Karpas-422 (cell line): ENCODE measurements around the gene ZC3H10. TPM values are rescaled to one million over a fixed set of nuclear protein-coding genes. Genes with fewer than 3 reads are reported as not detected.
A peak's percentile ranks its signal among the peaks of the same experiment; 100 is the strongest.

Experiments
- DNase-seq: peaks from one replicate; pipeline ENCODE4 v3.0.0-alpha.2; 2015
- H2AFZ ChIP-seq: fragments of 200-600 bp; sonication (generic); 2 replicates; pipeline ENCODE4 v1.6.1; 2014; ENCODE audit warnings: antibody characterized with exemption, low read length, mixed read lengths
- H3K27ac ChIP-seq: fragments of 200-600 bp; sonication (generic); 2 replicates; pipeline ENCODE4 v1.5.1; 2014; ENCODE audit warnings: mild to moderate bottlenecking, low read length, moderate library complexity
- H3K27me3 ChIP-seq: fragments of 200-600 bp; sonication (generic); 2 replicates; pipeline ENCODE4 v1.6.1; 2014; ENCODE audit warnings: low read length, mixed read lengths
- H3K36me3 ChIP-seq: fragments of 200-600 bp; sonication (generic); 2 replicates; pipeline ENCODE4 v1.6.1; 2014; ENCODE audit warnings: low read length, mixed read lengths; ENCODE audit not compliant: insufficient read depth
- H3K4me1 ChIP-seq: fragments of 200-600 bp; sonication (generic); 2 replicates; pipeline ENCODE4 v1.6.1; 2014; ENCODE audit warnings: mild to moderate bottlenecking, low read length, mixed read lengths
- H3K4me2 ChIP-seq: fragments of 200-600 bp; sonication (generic); 2 replicates; pipeline ENCODE4 v1.6.1; 2014; ENCODE audit warnings: low read length, low read depth, mild to moderate bottlenecking; ENCODE audit not compliant: poor library complexity, severe bottlenecking
- H3K4me3 ChIP-seq: fragments of 200-600 bp; sonication (generic); 2 replicates; pipeline ENCODE4 v1.5.1; 2014; ENCODE audit warnings: mild to moderate bottlenecking, antibody characterized with exemption, low read length, mixed read lengths
- H3K79me2 ChIP-seq: fragments of 200-600 bp; sonication (generic); 2 replicates; pipeline ENCODE4 v1.6.1; 2014; ENCODE audit warnings: mild to moderate bottlenecking, low read length, mixed read lengths
- H3K9ac ChIP-seq: fragments of 200-600 bp; sonication (generic); 2 replicates; pipeline ENCODE4 v1.6.0; 2014; ENCODE audit warnings: low read length
- H3K9me2 ChIP-seq: fragments of 200-600 bp; sonication (generic), shearing (Covaris generic); replicated peaks from 2 replicates; pipeline ENCODE4 v1.6.0; 2014; ENCODE audit warnings: mild to moderate bottlenecking, low read length, moderate library complexity; ENCODE audit not compliant: insufficient read depth
- H3K9me3 ChIP-seq: fragments of 300-700, 200-600 bp; sonication (generic); 2 replicates; pipeline ENCODE4 v1.6.1; 2014; ENCODE audit warnings: low read length, mixed read lengths
- H4K20me1 ChIP-seq: fragments of 200-600 bp; sonication (generic); 2 replicates; pipeline ENCODE4 v1.6.1; 2014; ENCODE audit warnings: mild to moderate bottlenecking, antibody characterized with exemption, low read length, low read depth; ENCODE audit not compliant: insufficient read depth
- total RNA-seq: library from RNA; depleted of rRNA; stranded (reverse); fragments of >200 nt; shearing (Covaris generic); gene quantifications from 2 replicates; pipeline ENCODE4 v1.2.3, GENCODE V29; 2014; ENCODE audit warnings: low replicate concordance

The ZC3H10 gene
- total RNA-seq, 1 experiment from 2014 or later = 13.4 TPM

GRCh38 chr12:56080556-56081138 is 37.4 kb upstream of the ZC3H10 start:
- Histone ChIP-seq H3K27me3 (no peaks in the 10 kb centered on the region), H3K9me3 (no peaks in the 10 kb centered on the region), H3K79me2 (no peaks in the 10 kb centered on the region), H3K27ac (no peak overlapping the region), H3K4me2 (peak overlapping the region; percentile 77), H4K20me1 (no peaks in the 10 kb centered on the region), H3K9me2 (no peaks in the 10 kb centered on the region), H3K4me3 (no peak overlapping the region; the same call in 1 of the 2 replicates), H2AFZ (no peak overlapping the region), H3K36me3 (no peaks in the 10 kb centered on the region), H3K9ac (no peak overlapping the region), H3K4me1 (peaks cover 15% of the 10 kb centered on the region)
- DNase-seq = peak; percentile 42

- Histone ChIP-seq H3K9me2 (no peaks in the 10 kb centered on the region), H3K27me3 (no peaks in the 10 kb centered on the region), H4K20me1 (no peaks in the 10 kb centered on the region), H3K9ac (no peak overlapping the region), H3K4me3 (no peak overlapping the region), H3K27ac (no peak overlapping the region), H3K4me2 (no peak overlapping the region), H3K79me2 (no peaks in the 10 kb centered on the region), H3K4me1 (peaks cover 15% of the 10 kb centered on the region), H3K36me3 (no peaks in the 10 kb centered on the region), H2AFZ (no peak overlapping the region), H3K9me3 (no peaks in the 10 kb centered on the region)
- peak; percentile 33 for DNase-seq
These were observed 36.4 kb upstream of the ZC3H10 start for GRCh38 chr12:56081393-56082347.

GRCh38 chr12:56082382-56082781 is 35.7 kb upstream of the ZC3H10 start:
- H3K4me3 ChIP-seq = no peak overlapping the region
- no peak overlapping the region for H2AFZ ChIP-seq
- H4K20me1 ChIP-seq = no peaks in the 10 kb centered on the region
- H3K9me3 ChIP-seq = no peaks in the 10 kb centered on the region
- DNase-seq = no peak
- H3K27me3 ChIP-seq = no peaks in the 10 kb centered on the region
- H3K9me2 ChIP-seq = no peaks in the 10 kb centered on the region
- H3K4me1 ChIP-seq = peaks cover 15% of the 10 kb centered on the region
- H3K36me3 ChIP-seq = no peaks in the 10 kb centered on the region
- no peaks in the 10 kb centered on the region for H3K79me2 ChIP-seq
- H3K27ac ChIP-seq = no peak overlapping the region
- no peak overlapping the region for H3K4me2 ChIP-seq
- H3K9ac ChIP-seq = no peak overlapping the region

GRCh38 chr12:56082967-56083366 is 35.1 kb upstream of the ZC3H10 start:
- no peak for DNase-seq
- H3K9me3 ChIP-seq = no peaks in the 10 kb centered on the region
- no peak overlapping the region for H3K4me2 ChIP-seq
- H3K9ac ChIP-seq = no peak overlapping the region
- no peak overlapping the region for H2AFZ ChIP-seq
- no peaks in the 10 kb centered on the region for H3K9me2 ChIP-seq
- H3K4me3 ChIP-seq = no peak overlapping the region
- no peaks in the 10 kb centered on the region for H3K79me2 ChIP-seq
- no peaks in the 10 kb centered on the region for H3K36me3 ChIP-seq
- no peak overlapping the region for H3K27ac ChIP-seq
- H3K27me3 ChIP-seq = no peaks in the 10 kb centered on the region
- H4K20me1 ChIP-seq = no peaks in the 10 kb centered on the region
- peaks cover 15% of the 10 kb centered on the region for H3K4me1 ChIP-seq

- no peak overlapping the region for H3K4me2 ChIP-seq
- no peaks in the 10 kb centered on the region for H4K20me1 ChIP-seq
- H3K27ac ChIP-seq = no peak overlapping the region
- no peak overlapping the region for H2AFZ ChIP-seq
- no peaks in the 10 kb centered on the region for H3K9me3 ChIP-seq
- H3K79me2 ChIP-seq = no peaks in the 10 kb centered on the region
- H3K9me2 ChIP-seq = no peaks in the 10 kb centered on the region
- no peaks in the 10 kb centered on the region for H3K27me3 ChIP-seq
- peak; percentile 65 for DNase-seq
- no peaks in the 10 kb centered on the region for H3K36me3 ChIP-seq
- no peak overlapping the region for H3K4me3 ChIP-seq
- peaks cover 4% of the 10 kb centered on the region for H3K4me1 ChIP-seq
- no peak overlapping the region for H3K9ac ChIP-seq
These were observed 33.0 kb upstream of the ZC3H10 start for GRCh38 chr12:56084958-56085543.

GRCh38 chr12:56086096-56086495 is 32.0 kb upstream of the ZC3H10 start:
- Histone ChIP-seq H3K4me2 (no peak overlapping the region), H3K27ac (no peak overlapping the region), H3K4me1 (no peaks in the 10 kb centered on the region), H3K4me3 (no peak overlapping the region), H3K36me3 (no peaks in the 10 kb centered on the region), H3K27me3 (no peaks in the 10 kb centered on the region), H3K9me3 (no peaks in the 10 kb centered on the region), H4K20me1 (no peaks in the 10 kb centered on the region), H3K79me2 (no peaks in the 10 kb centered on the region), H2AFZ (no peak overlapping the region), H3K9ac (no peak overlapping the region), H3K9me2 (no peaks in the 10 kb centered on the region)
- DNase-seq = peak; percentile 46

GRCh38 chr12:56086608-56087007 is 31.5 kb upstream of the ZC3H10 start:
- Histone ChIP-seq H3K9me3 (no peaks in the 10 kb centered on the region), H3K9me2 (no peaks in the 10 kb centered on the region), H2AFZ (no peak overlapping the region), H3K4me2 (no peak overlapping the region), H3K9ac (no peak overlapping the region), H3K27me3 (no peaks in the 10 kb centered on the region), H3K36me3 (no peaks in the 10 kb centered on the region), H3K79me2 (no peaks in the 10 kb centered on the region), H3K4me3 (no peak overlapping the region), H4K20me1 (no peaks in the 10 kb centered on the region), H3K4me1 (no peaks in the 10 kb centered on the region), H3K27ac (no peak overlapping the region)
- DNase-seq = peak; percentile 27

- H3K4me1 ChIP-seq = no peaks in the 10 kb centered on the region
- no peak for DNase-seq
- no peaks in the 10 kb centered on the region for H3K79me2 ChIP-seq
- no peaks in the 10 kb centered on the region for H3K9me2 ChIP-seq
- no peaks in the 10 kb centered on the region for H3K36me3 ChIP-seq
- no peak overlapping the region for H3K9ac ChIP-seq
- no peaks in the 10 kb centered on the region for H3K27me3 ChIP-seq
- H3K27ac ChIP-seq = no peak overlapping the region
- H3K4me3 ChIP-seq = no peak overlapping the region
- H3K9me3 ChIP-seq = no peaks in the 10 kb centered on the region
- H2AFZ ChIP-seq = no peak overlapping the region
- no peaks in the 10 kb centered on the region for H4K20me1 ChIP-seq
- H3K4me2 ChIP-seq = no peak overlapping the region
These were observed 30.8 kb upstream of the ZC3H10 start for GRCh38 chr12:56087220-56087619.
